Activated CD4-positive, alpha-beta T cell treated with anti-CD3 and anti-CD28 coated beads, Interleukin-2, amount 10 ng/mL, durations not matched to agents 24 days and 14 days (primary cell): ENCODE measurements around the gene GPR39. TPM values are rescaled to one million over a fixed set of nuclear protein-coding genes. Genes with fewer than 3 reads are reported as not detected.

Experiments
- DNase-seq: peaks from one replicate; pipeline ENCODE4 v3.0.0; 2022
- H3K27ac Mint-ChIP-seq: one replicate; pipeline ENCODE4 v1.8.0; 2022; ENCODE audit warnings: mild to moderate bottlenecking, mixed read lengths
- H3K27me3 Mint-ChIP-seq: one replicate; pipeline ENCODE4 v1.8.0; 2022; ENCODE audit warnings: mixed read lengths
- H3K36me3 Mint-ChIP-seq: one replicate; pipeline ENCODE4 v1.8.0; 2022; ENCODE audit warnings: low read depth, mild to moderate bottlenecking, mixed read lengths
- H3K4me1 Mint-ChIP-seq: one replicate; pipeline ENCODE4 v1.8.0; 2021; ENCODE audit warnings: mixed read lengths
- H3K4me3 Mint-ChIP-seq: one replicate; pipeline ENCODE4 v1.8.0; 2022; ENCODE audit warnings: mild to moderate bottlenecking, moderate library complexity, mixed read lengths
- H3K9me3 Mint-ChIP-seq: one replicate; pipeline ENCODE4 v1.8.0; 2021; ENCODE audit warnings: mixed read lengths
- intact Hi-C: fragments of 100-400 bp; cut with micrococcal nuclease; formaldehyde crosslinking; loops from one replicate; pipeline ENCODE4 v1.15.1; 2023
- total RNA-seq: library from RNA; stranded (reverse); gene quantifications from 2 replicates; pipeline ENCODE4 v1.2.3, GENCODE V29; 2022

GPR39 gene
- total RNA-seq, 1 donor from 2014 or later = not detected

DNA sequence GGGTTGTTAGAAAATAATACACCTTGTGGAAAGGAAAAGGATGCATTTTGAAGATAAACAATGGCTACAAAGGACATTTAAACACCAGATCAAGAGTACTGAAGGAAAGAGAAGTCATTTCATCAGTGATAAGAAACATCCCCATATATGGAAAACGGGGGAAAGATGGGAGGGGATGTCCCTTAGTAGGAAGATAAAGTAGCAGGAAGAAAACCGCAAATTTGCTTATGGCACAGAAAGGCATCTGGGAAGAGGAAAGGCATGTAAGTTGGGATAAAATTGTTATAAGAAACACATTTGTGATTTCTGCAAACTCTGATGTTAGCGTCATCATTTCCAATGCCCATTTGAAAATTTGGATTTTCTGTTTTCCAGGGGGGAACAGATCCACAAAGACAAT lies 263.9 kb downstream of the GPR39 start:
- H3K27ac Mint-ChIP-seq = no peak overlapping the region
- no peaks in the 10 kb centered on the region for H3K27me3 Mint-ChIP-seq
- H3K4me1 Mint-ChIP-seq = no peaks in the 10 kb centered on the region
- no peak overlapping the region for H3K4me3 Mint-ChIP-seq
- no peak for DNase-seq
- no peaks in the 10 kb centered on the region for H3K9me3 Mint-ChIP-seq
- intact Hi-C loops = no loop called here
- H3K36me3 Mint-ChIP-seq = no peaks in the 10 kb centered on the region

- no peaks in the 10 kb centered on the region for H3K36me3 Mint-ChIP-seq
- intact Hi-C loops = no loop called here
- no peaks in the 10 kb centered on the region for H3K27me3 Mint-ChIP-seq
Measured at GRCh38 chr2:132681766-132682165, 265.2 kb downstream of the GPR39 start.

DNA sequence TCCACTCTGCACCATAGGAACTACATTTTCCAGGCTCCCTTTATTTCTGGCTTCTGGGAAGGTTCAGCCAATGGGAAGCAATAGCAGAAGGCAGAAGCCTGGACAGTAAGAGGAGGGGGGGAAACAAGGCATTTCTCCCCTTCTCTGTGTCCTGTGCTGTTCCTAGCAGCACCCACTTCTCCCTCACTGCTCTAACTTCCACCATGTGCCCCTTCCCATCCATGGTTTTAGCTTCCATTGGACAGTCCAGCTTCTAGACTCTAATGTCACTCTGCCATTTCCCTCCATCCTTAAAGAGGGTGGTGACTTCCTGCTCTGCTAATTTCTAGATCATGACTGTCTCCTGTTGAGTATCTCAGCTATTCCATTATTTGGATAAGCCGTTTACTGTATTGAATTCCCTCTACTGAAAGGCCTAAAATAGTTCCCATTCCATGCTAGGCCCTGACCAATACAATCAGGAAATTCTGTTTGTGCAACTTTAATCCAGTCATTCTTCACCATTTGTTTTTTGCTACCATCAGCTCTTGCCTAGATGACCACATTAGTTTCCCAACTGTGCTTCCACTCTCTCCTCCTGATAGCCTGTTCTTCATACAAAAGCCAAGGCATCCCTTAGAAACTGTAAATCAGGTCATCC lies 274.2 kb downstream of the GPR39 start:
- no peak overlapping the region for H3K27ac Mint-ChIP-seq
- no peak for DNase-seq
- H3K27me3 Mint-ChIP-seq = no peaks in the 10 kb centered on the region
- H3K9me3 Mint-ChIP-seq = no peaks in the 10 kb centered on the region
- H3K36me3 Mint-ChIP-seq = no peaks in the 10 kb centered on the region
- no peaks in the 10 kb centered on the region for H3K4me1 Mint-ChIP-seq
- intact Hi-C loops = no loop called here
- H3K4me3 Mint-ChIP-seq = no peak overlapping the region

More at GRCh38 chr2:132681766-132682165, 265.2 kb downstream of the GPR39 start:
- Mint-ChIP-seq H3K27ac (no peak overlapping the region), H3K4me3 (no peak overlapping the region), H3K9me3 (no peaks in the 10 kb centered on the region), H3K4me1 (no peaks in the 10 kb centered on the region)
- no peak for DNase-seq

DNA sequence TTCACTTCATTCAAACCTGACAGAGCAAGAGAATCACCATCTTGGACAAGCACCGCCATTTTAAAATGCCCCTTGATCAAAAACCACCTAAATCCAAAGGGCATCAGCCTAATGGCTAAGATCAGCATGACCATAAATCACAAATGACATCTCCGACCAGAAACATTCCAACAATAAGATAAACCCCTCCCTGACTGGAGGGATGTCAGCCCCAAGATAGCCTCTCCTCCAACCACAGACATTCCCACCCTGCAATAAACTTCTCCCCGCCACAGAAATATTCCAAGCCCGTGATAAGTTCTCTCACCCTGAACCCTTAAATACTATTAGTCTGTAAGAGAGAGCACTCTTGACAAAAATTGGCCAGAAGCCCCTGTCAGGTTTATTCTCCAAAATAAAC lies 275.0 kb downstream of the GPR39 start:
- H3K27me3 Mint-ChIP-seq = no peaks in the 10 kb centered on the region
- intact Hi-C loops = no loop called here
- H3K36me3 Mint-ChIP-seq = no peaks in the 10 kb centered on the region
- H3K27ac Mint-ChIP-seq = no peak overlapping the region
- no peak overlapping the region for H3K4me3 Mint-ChIP-seq
- DNase-seq = no peak
- no peaks in the 10 kb centered on the region for H3K4me1 Mint-ChIP-seq
- H3K9me3 Mint-ChIP-seq = no peaks in the 10 kb centered on the region

DNA sequence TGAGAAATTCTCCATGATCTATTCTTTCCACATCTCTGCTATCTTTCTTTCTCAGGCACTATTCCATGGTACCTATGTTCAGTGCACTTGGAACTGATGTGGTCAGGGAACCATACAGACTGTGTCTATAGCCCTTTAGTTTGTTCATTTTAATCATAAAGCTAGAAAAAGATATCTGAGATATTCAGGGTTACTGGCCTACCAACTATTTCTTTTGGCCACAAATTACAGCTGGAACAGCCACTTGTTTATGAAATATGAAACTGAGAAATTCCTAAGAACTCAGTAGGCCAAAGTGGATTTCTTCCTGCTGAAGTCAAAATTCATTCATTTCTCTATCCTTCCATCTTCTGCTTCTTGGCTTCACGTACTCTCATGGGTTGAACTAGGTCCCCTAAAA lies 276.2 kb downstream of the GPR39 start:
- no peak overlapping the region for H3K27ac Mint-ChIP-seq
- H3K9me3 Mint-ChIP-seq = no peaks in the 10 kb centered on the region
- no peaks in the 10 kb centered on the region for H3K36me3 Mint-ChIP-seq
- intact Hi-C loops = no loop called here
- no peaks in the 10 kb centered on the region for H3K27me3 Mint-ChIP-seq
- H3K4me1 Mint-ChIP-seq = no peaks in the 10 kb centered on the region
- no peak overlapping the region for H3K4me3 Mint-ChIP-seq
- no peak for DNase-seq
